ENCODE measurements around the gene FHL1.

Gene FHL1

GRCh38 chrX:136259543-136259942 lies 112.2 kb downstream of the FHL1 start:
- Histone ChIP-seq H3K36me3 (ENCODE audit: insufficient read depth) (no peaks in the 10 kb centered on the region), H3K4me2 (no peak overlapping the region), H3K27ac (no peak overlapping the region), H3K4me1 (ENCODE audit: low read depth, poor library complexity, severe bottlenecking) (no peaks in the 10 kb centered on the region), H3K79me2 (ENCODE audit: insufficient read depth, low read depth) (no peaks in the 10 kb centered on the region), H4K20me1 (ENCODE audit: insufficient read depth) (no peaks in the 10 kb centered on the region), H3K27me3 (ENCODE audit: insufficient read depth, low read depth) (no peaks in the 10 kb centered on the region), H3K9ac (no peak overlapping the region), H3K4me3 (IDR thresholded peaks at IDR 0.05; ENCODE audit: insufficient read depth, low read depth, low read length) (no peak overlapping the region), H2AFZ (ENCODE audit: low read depth) (no peak overlapping the region)
- no peak for TF ChIP-seq CTCF (conservative IDR thresholded peaks at IDR 0.05; ENCODE audit: low read depth, low read length)

GRCh38 chrX:136260776-136261175 lies 113.4 kb downstream of the FHL1 start:
- no peak overlapping the region for H2AFZ ChIP-seq (ENCODE audit: low read depth)
- H3K4me2 ChIP-seq: no peak overlapping the region
- no peak overlapping the region for H3K4me3 ChIP-seq (IDR thresholded peaks at IDR 0.05; ENCODE audit: insufficient read depth, low read depth, low read length)
- H3K4me1 ChIP-seq (ENCODE audit: low read depth, poor library complexity, severe bottlenecking): no peaks in the 10 kb centered on the region
- no peaks in the 10 kb centered on the region for H3K36me3 ChIP-seq (ENCODE audit: insufficient read depth)
- no peak overlapping the region for H3K9ac ChIP-seq
- no peak for TF ChIP-seq CTCF (conservative IDR thresholded peaks at IDR 0.05; ENCODE audit: low read depth, low read length)
- no peaks in the 10 kb centered on the region for H3K79me2 ChIP-seq (ENCODE audit: insufficient read depth, low read depth)
- H4K20me1 ChIP-seq (ENCODE audit: insufficient read depth): no peaks in the 10 kb centered on the region
- H3K27ac ChIP-seq: no peak overlapping the region
- no peaks in the 10 kb centered on the region for H3K27me3 ChIP-seq (ENCODE audit: insufficient read depth, low read depth)
